Stomach (tissue), 9 donors: ENCODE results near the gene CPVL. TPM values are rescaled to one million over a fixed set of nuclear protein-coding genes. Genes with fewer than 3 reads are reported as not detected.
A peak's percentile ranks its signal among the peaks of the same experiment; 100 is the strongest.

ENCODE experiments used
- DNase-seq, 2 donors: peaks; one replicate each; pipeline versions ENCODE4 v3.0.0 to v3.0.0-alpha.2; 2013 to 2019
- H3K27ac ChIP-seq, 5 donors: fragments of 200-600 bp in 4 of 5; sonication (generic) in 4 of 5; one replicate each; pipeline ENCODE4 v1.5.1; 2013 to 2019; ENCODE audit warnings: mild to moderate bottlenecking in 1 of 5, moderate library complexity in 1 of 5
- H3K27me3 ChIP-seq, 3 donors: fragments of 200-600 bp; sonication (generic); one replicate each; pipeline ENCODE4 v1.5.1; 2017 to 2019; ENCODE audit warnings: mixed run types in 1 of 3
- H3K36me3 ChIP-seq, 4 donors: fragments of 200-600 bp; sonication (generic); 1 replicate in 3 of 4; 2 replicates in 1 of 4; pipeline ENCODE4 v1.5.1; 2016 to 2019
- H3K4me1 ChIP-seq, 4 donors: fragments of 200-600 bp; sonication (generic); one replicate each; pipeline ENCODE4 v1.5.1; 2016 to 2019
- H3K4me3 ChIP-seq, 4 donors: fragments of 200-600 bp; sonication (generic) in 3 of 4; one replicate each; pipeline ENCODE4 v1.5.1; 2016 to 2019; ENCODE audit warnings: mild to moderate bottlenecking in 1 of 4
- H3K9me3 ChIP-seq, 4 donors: fragments of 200-600 bp; sonication (generic); one replicate each; pipeline ENCODE4 v1.5.1; 2016 to 2019
- CTCF ChIP-seq, 7 experiments: fragments of 450-650 bp in 4 of 7; fragments of 200-600 bp in 3 of 7; sonication (generic) in 3 of 7; IDR thresholded peaks; one replicate each; pipeline ENCODE4 v1.5.1; 2016 to 2019; ENCODE audit warnings: antibody characterized with exemption in 7 of 7, control low read depth in 2 of 7, mild to moderate bottlenecking in 1 of 7
- EP300 ChIP-seq: sonication (generic); formaldehyde crosslinking; IDR thresholded peaks from one replicate; pipeline ENCODE4 v1.6.1; 2017; ENCODE audit warnings: antibody characterized with exemption
- POLR2A ChIP-seq, 4 donors: fragments of 450-650 bp; IDR thresholded peaks; one replicate each; pipeline ENCODE4 v1.6.1; 2016; ENCODE audit warnings: antibody characterized with exemption in 4 of 4, control low read depth in 2 of 4, mild to moderate bottlenecking in 1 of 4, moderate library complexity in 1 of 4
- POLR2AphosphoS5 ChIP-seq, 3 donors: sonication (generic); formaldehyde crosslinking; IDR thresholded peaks; one replicate each; pipeline ENCODE4 v1.6.1; 2016; ENCODE audit warnings: antibody characterized with exemption in 3 of 3
- WGBS, 5 donors: extraction: QIAGEN DNeasy Blood & Tissue Kit in 3 of 5; methylation state at CpG; one replicate each; pipeline versions ENCODE4 v1.1.5 to v1.1.7; 2013 to 2018; 5-methylcytosine and 5-hydroxymethylcytosine counted together
- intact Hi-C: fragments of 100-400 bp; cut with DNase I; formaldehyde crosslinking; loops from one replicate; pipeline ENCODE4 v1.15.1; 2023; ENCODE audit warnings: low total_unique reads
- polyA plus RNA-seq, 3 donors: library from polyadenylated mRNA; stranded (reverse); fragments of 200-250 nt; gene quantifications; one replicate each; pipeline ENCODE4 v1.2.3, GENCODE V29; 2013
- total RNA-seq, 5 donors: library from RNA; depleted of rRNA; stranded (reverse); fragments of >200 nt; gene quantifications; one replicate each; pipeline versions ENCODE4 v1.1.0 to v1.2.3, GENCODE V29; 2014 to 2016
- donor health status: healthy with polysubstance abuse.
- donor health status: Bipolar disorder and iron deficiency.
- donor health status: healthy.

CPVL gene
- total and polyA plus RNA-seq, 8 donors, result 4.1 to 24.3 (median 17.5) TPM; not detected in 3

- H3K27ac ChIP-seq, result no peak overlapping the region
Measured at GRCh38 chr7:28998105-28998504, 148.2 kb downstream of the CPVL start.

GRCh38 chr7:28996836-28997235 is 149.5 kb downstream of the CPVL start:
- whole genome bisulfite sequencing, 5 donors, result 75 to 87% (median 82%) methylated on average over 6 of the region's 6 CpGs
- Histone ChIP-seq H3K27ac (no peak overlapping the region), H3K4me1 (peaks cover 5 to 15% (median 10%) of the 10 kb centered on the region in 4 donors), H3K4me3 (no peak overlapping the region), H3K36me3 (no peaks in the 10 kb centered on the region), H3K27me3 (no peaks in the 10 kb centered on the region), H3K9me3 (no peaks in the 10 kb centered on the region)
- no peak for DNase-seq
- TF ChIP-seq POLR2A (IDR thresholded peaks at IDR 0.05) (no peak), POLR2AphosphoS5 (IDR thresholded peaks at IDR 0.05) (no peak), EP300 (no peak), CTCF (IDR thresholded peaks at IDR 0.05) (no peak)
- intact Hi-C loops, result no loop called here

More at GRCh38 chr7:28998105-28998504, 148.2 kb downstream of the CPVL start:
- peak in 1 of 2 donors; percentile 36 for DNase-seq
- peaks cover 5 to 15% (median 10%) of the 10 kb centered on the region in 4 donors for H3K4me1 ChIP-seq
- TF ChIP-seq POLR2A (IDR thresholded peaks at IDR 0.05) (no peak), CTCF (IDR thresholded peaks at IDR 0.05) (no peak), EP300 (no peak), POLR2AphosphoS5 (IDR thresholded peaks at IDR 0.05) (no peak)
- intact Hi-C loops, result no loop called here
- no peaks in the 10 kb centered on the region for H3K9me3 ChIP-seq
- H3K27me3 ChIP-seq, result no peaks in the 10 kb centered on the region
- WGBS, 5 donors, result 41 to 54% (median 48%) methylated on average over 4 of the region's 4 CpGs
- H3K36me3 ChIP-seq, result no peaks in the 10 kb centered on the region
- no peak overlapping the region for H3K4me3 ChIP-seq

GRCh38 chr7:28993371-28993770 is 153.0 kb downstream of the CPVL start:
- Histone ChIP-seq H3K4me1 (peaks cover 5 to 13% (median 8%) of the 10 kb centered on the region in 4 donors), H3K9me3 (no peaks in the 10 kb centered on the region), H3K27ac (no peak overlapping the region), H3K27me3 (no peaks in the 10 kb centered on the region), H3K36me3 (no peaks in the 10 kb centered on the region), H3K4me3 (no peak overlapping the region)
- WGBS, 5 donors, result 78 to 89% (median 79%) methylated on average over 4 of the region's 4 CpGs
- intact Hi-C loops, result no loop called here
- DNase-seq, result no peak
- TF ChIP-seq EP300 (no peak), POLR2AphosphoS5 (IDR thresholded peaks at IDR 0.05) (no peak), POLR2A (IDR thresholded peaks at IDR 0.05) (no peak), CTCF (IDR thresholded peaks at IDR 0.05) (no peak)

- H3K27ac ChIP-seq, result no peak overlapping the region
- H3K4me1 ChIP-seq, result peaks cover 3 to 13% (median 7%) of the 10 kb centered on the region in 4 donors
- 44 to 95% (median 80%) methylated on average over 1 of the region's 1 CpG for WGBS, 5 donors
- H3K27me3 ChIP-seq, result no peaks in the 10 kb centered on the region
- DNase-seq, result no peak
- H3K36me3 ChIP-seq, result no peaks in the 10 kb centered on the region
- no peak overlapping the region for H3K4me3 ChIP-seq
- intact Hi-C loops, result no loop called here
- H3K9me3 ChIP-seq, result no peaks in the 10 kb centered on the region
- TF ChIP-seq POLR2AphosphoS5 (IDR thresholded peaks at IDR 0.05), result no peak
- no peak for TF ChIP-seq EP300
- TF ChIP-seq CTCF (IDR thresholded peaks at IDR 0.05), result no peak
- no peak for TF ChIP-seq POLR2A (IDR thresholded peaks at IDR 0.05)
Measured at GRCh38 chr7:28992798-28993197, 153.5 kb downstream of the CPVL start.
